A549 (cell line): ENCODE measurements around the gene LMX1B. TPM values are rescaled to one million over a fixed set of nuclear protein-coding genes. Genes with fewer than 3 reads are reported as not detected.

Source experiments
- ATAC-seq, 2 experiments: fragments of 200-7000 bp in 1 of 2; fragments of >200 bp in 1 of 2; cut with Nextera tagmentation in 1 of 2; cut with Tn5 transposase in 1 of 2; 3 replicates each; pipeline versions ENCODE4 v1.8.0 to v1.9.1; 2018 to 2020; ENCODE audit warnings: mild to moderate bottlenecking in 1 of 2, moderate library complexity in 1 of 2
- CTCF ChIA-PET: fragments of 300-600 bp; sonication (Branson Sonifier 250); formaldehyde crosslinking; extraction: SDS; loops from one replicate; lab custom pipeline; 2021; ENCODE audit warnings: antibody characterized with exemption, inconsistent platforms; lab: Yijun Ruan, JAX
- POLR2A ChIA-PET: fragments of 350-600 bp; formaldehyde crosslinking; extraction: SDS; loops from one replicate; lab custom pipeline; 2021; ENCODE audit warnings: antibody characterized with exemption, inconsistent platforms; lab: Yijun Ruan, JAX
- DNase-seq, 2 experiments: peaks; one replicate each; pipeline versions ENCODE4 v3.0.0 to v3.0.0-alpha.2; 2011 to 2016; ENCODE audit warnings: low read depth in 1 of 2, low spot score in 1 of 2
- FAIRE-seq: peaks from 2 replicates; lab custom pipeline; 2011; peaks lifted over from hg19 to GRCh38; lab: Jason Lieb, UNC
- H3K27ac ChIP-seq, 2 experiments: fragments of >200 bp; sonication (Bioruptor Twin); formaldehyde crosslinking; 3 replicates each; pipeline ENCODE4 v1.5.1; 2016 to 2017
- H3K4me1 ChIP-seq: fragments of >200 bp; sonication (Bioruptor Twin); formaldehyde crosslinking; 3 replicates; pipeline ENCODE4 v1.6.1; 2016
- H3K4me2 ChIP-seq: fragments of >200 bp; sonication (Bioruptor Twin); formaldehyde crosslinking; 3 replicates; pipeline ENCODE4 v1.6.1; 2016
- H3K4me3 ChIP-seq: fragments of >200 bp; sonication (Bioruptor Twin); formaldehyde crosslinking; 3 replicates; pipeline ENCODE4 v1.5.1; 2016
- H3K9me3 ChIP-seq: fragments of >200 bp; sonication (Bioruptor Twin); formaldehyde crosslinking; 3 replicates; pipeline ENCODE4 v1.6.1; 2016
- BHLHE40 ChIP-seq: IDR thresholded peaks from 2 replicates; pipeline ENCODE4 v1.6.1; 2012; ENCODE audit warnings: low read depth, low read length, inconsistent platforms
- CTCF ChIP-seq: fragments of >200 bp; sonication (Bioruptor Twin); formaldehyde crosslinking; IDR thresholded peaks from 3 replicates; pipeline ENCODE4 v1.5.1; 2016
- EHMT2 ChIP-seq: fragments of 200-600 bp; sonication (generic); IDR thresholded peaks from 2 replicates; pipeline ENCODE4 v1.6.1; 2016; ENCODE audit warnings: antibody characterized with exemption, low read depth, mild to moderate bottlenecking, moderate library complexity
- FOXS1 ChIP-seq: fragments of 250-450 bp; sonication (Bioruptor Pico); IDR thresholded peaks from 2 replicates; pipeline ENCODE4 v1.5.0; 2020; ENCODE audit warnings: mild to moderate bottlenecking, moderate library complexity
- GATA3 ChIP-seq: IDR thresholded peaks from 2 replicates; pipeline ENCODE4 v1.6.1; 2012; ENCODE audit warnings: borderline replicate concordance
- HEYL ChIP-seq: fragments of 250-450 bp; sonication (Bioruptor Pico); IDR thresholded peaks from 2 replicates; pipeline ENCODE4 v1.8.0; 2021; ENCODE audit warnings: mild to moderate bottlenecking, moderate library complexity
- HMGXB4 ChIP-seq: fragments of 250-450 bp; sonication (Bioruptor Pico); IDR thresholded peaks from 2 replicates; pipeline ENCODE4 v1.5.0; 2021; ENCODE audit warnings: mild to moderate bottlenecking, moderate library complexity, borderline replicate concordance
- HOXB5 ChIP-seq: fragments of 250-450 bp; sonication (Bioruptor Pico); IDR thresholded peaks from 2 replicates; pipeline ENCODE4 v1.5.0; 2020; ENCODE audit warnings: mild to moderate bottlenecking, moderate library complexity
- JUN ChIP-seq, 2 experiments: fragments of >200 bp; sonication (Bioruptor Twin); formaldehyde crosslinking; IDR thresholded peaks; 2 replicates in 1 of 2; 3 replicates in 1 of 2; pipeline ENCODE4 v1.6.1; 2016 to 2017
- KDM5A ChIP-seq: fragments of 200-600 bp; sonication (generic); IDR thresholded peaks from 2 replicates; pipeline ENCODE4 v1.6.1; 2016; ENCODE audit warnings: antibody characterized with exemption, mild to moderate bottlenecking
- MAFK ChIP-seq: fragments of 450-650 bp; IDR thresholded peaks from 2 replicates; pipeline ENCODE4 v1.6.1; 2014; ENCODE audit not compliant: partially characterized antibody
- MAX ChIP-seq: IDR thresholded peaks from 2 replicates; pipeline ENCODE4 v1.6.1; 2012
- MAZ ChIP-seq: fragments of 150-350 bp; IDR thresholded peaks from 2 replicates; pipeline ENCODE4 v1.6.1; 2014; ENCODE audit warnings: antibody characterized with exemption, low read depth, low read length, borderline replicate concordance
- MYC ChIP-seq: IDR thresholded peaks from 2 replicates; pipeline ENCODE4 v1.6.1; 2012; ENCODE audit warnings: mild to moderate bottlenecking, inconsistent platforms, low read length, improper control_type of control experiment, borderline replicate concordance
- POLR2AphosphoS2 ChIP-seq: conservative IDR thresholded peaks from 2 replicates; pipeline ENCODE4 v1.6.1; 2012; ENCODE audit warnings: low read length, improper control_type of control experiment, inconsistent platforms
- TFCP2L1 ChIP-seq: fragments of 250-450 bp; sonication (Bioruptor Pico); IDR thresholded peaks from 2 replicates; pipeline ENCODE4 v1.5.0; 2021; ENCODE audit warnings: mild to moderate bottlenecking
- WGBS: methylation state at CpG from one replicate; pipeline ENCODE4 v1.1.6; 2017; ENCODE audit errors: missing lambda C conversion rate; 5-methylcytosine and 5-hydroxymethylcytosine counted together
- polyA plus RNA-seq, 4 experiments: library from polyadenylated mRNA; depleted of rRNA in 3 of 4; stranded (reverse); fragments of >200 nt; fragmentation: RNase III in 1 of 4; extraction: RNeasy Plus Mini Kit Qiagen cat#74134 plus additional on column Dnase treatment in 1 of 4; gene quantifications; 2 replicates in 3 of 4; 3 replicates in 1 of 4; pipeline ENCODE4 v1.2.3, GENCODE V29; 2011 to 2017
- TF ChIP-seq, protein P1 (sequence below): fragments of 150-350 bp; IDR thresholded peaks from 2 replicates; pipeline ENCODE4 v1.6.1; 2014; ENCODE audit warnings: low read depth, mild to moderate bottlenecking, low read length
- TF ChIP-seq, protein P2 (sequence below): IDR thresholded peaks from 2 replicates; pipeline ENCODE4 v1.6.1; 2012
- TF ChIP-seq, protein P3 (sequence below): IDR thresholded peaks from 2 replicates; pipeline ENCODE4 v1.6.1; 2012; ENCODE audit warnings: low read depth, borderline replicate concordance

The LMX1B gene
- polyA plus RNA-seq, 2 of the 4 experiments (the other 2 are of a cell fraction) = 0.41 to 0.56 TPM

DNA sequence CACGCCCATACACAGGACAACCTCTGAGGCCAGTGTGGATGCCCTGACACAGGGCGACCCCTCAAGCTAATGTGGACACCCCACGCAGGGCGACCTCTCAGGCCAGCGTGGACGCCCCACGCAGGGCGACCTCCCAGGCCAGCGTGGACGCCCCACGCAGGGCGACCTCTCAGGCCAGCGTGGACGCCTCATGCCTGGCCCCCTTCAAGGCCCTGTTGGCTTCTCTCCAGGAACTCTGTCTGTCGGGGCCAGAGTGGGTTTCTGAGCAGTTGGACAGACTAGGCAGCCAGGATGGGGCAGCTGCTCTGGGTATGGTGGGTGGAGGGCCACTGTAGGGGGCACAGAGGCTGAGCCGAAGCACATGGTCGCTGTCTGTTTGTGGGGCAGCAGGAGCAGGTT is 47.4 kb downstream of the LMX1B start:
- CTCF ChIA-PET = interaction anchor here (1.1 to 3.0 kb wide), 3 partner anchors 11 to 29 kb away, joined by 3 to 12 read pairs (median 3); no protein-coding TSS in a partner anchor

More for the DNA sequence above, 47.4 kb downstream of the LMX1B start:
- H3K4me3 ChIP-seq = no peak overlapping the region
- no peaks in the 10 kb centered on the region for H3K4me1 ChIP-seq
- POLR2A ChIA-PET = no interaction called here
- FAIRE-seq (no peak), DNase-seq (no peak), ATAC-seq (peak in 1 of 2 experiments; percentile 10; a peak in 2 of 6 replicates)
- no peaks in the 10 kb centered on the region for H3K9me3 ChIP-seq
- TF ChIP-seq TFCP2L1 (CRISPR knock-in tag) (no peak), KDM5A (no peak), HEYL (no peak), JUN (IDR thresholded peaks at IDR 0.05) (no peak), BHLHE40 (no peak), MAX (no peak), POLR2AphosphoS2 (no peak), CTCF (no peak), MYC (no peak), MAZ (no peak), FOXS1 (CRISPR knock-in tag) (no peak), HMGXB4 (CRISPR knock-in tag) (no peak), EHMT2 (no peak), MAFK (no peak), GATA3 (no peak), HOXB5 (CRISPR knock-in tag) (no peak)
- TF ChIP-seq, protein P1, sequence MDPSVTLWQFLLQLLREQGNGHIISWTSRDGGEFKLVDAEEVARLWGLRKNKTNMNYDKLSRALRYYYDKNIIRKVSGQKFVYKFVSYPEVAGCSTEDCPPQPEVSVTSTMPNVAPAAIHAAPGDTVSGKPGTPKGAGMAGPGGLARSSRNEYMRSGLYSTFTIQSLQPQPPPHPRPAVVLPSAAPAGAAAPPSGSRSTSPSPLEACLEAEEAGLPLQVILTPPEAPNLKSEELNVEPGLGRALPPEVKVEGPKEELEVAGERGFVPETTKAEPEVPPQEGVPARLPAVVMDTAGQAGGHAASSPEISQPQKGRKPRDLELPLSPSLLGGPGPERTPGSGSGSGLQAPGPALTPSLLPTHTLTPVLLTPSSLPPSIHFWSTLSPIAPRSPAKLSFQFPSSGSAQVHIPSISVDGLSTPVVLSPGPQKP = no peak
- TF ChIP-seq, protein P2, sequence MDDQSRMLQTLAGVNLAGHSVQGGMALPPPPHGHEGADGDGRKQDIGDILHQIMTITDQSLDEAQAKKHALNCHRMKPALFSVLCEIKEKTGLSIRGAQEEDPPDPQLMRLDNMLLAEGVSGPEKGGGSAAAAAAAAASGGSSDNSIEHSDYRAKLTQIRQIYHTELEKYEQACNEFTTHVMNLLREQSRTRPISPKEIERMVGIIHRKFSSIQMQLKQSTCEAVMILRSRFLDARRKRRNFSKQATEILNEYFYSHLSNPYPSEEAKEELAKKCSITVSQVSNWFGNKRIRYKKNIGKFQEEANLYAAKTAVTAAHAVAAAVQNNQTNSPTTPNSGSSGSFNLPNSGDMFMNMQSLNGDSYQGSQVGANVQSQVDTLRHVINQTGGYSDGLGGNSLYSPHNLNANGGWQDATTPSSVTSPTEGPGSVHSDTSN = no peak
- TF ChIP-seq, protein P3, sequence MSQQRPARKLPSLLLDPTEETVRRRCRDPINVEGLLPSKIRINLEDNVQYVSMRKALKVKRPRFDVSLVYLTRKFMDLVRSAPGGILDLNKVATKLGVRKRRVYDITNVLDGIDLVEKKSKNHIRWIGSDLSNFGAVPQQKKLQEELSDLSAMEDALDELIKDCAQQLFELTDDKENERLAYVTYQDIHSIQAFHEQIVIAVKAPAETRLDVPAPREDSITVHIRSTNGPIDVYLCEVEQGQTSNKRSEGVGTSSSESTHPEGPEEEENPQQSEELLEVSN = no peak
- H3K27ac ChIP-seq = no peak overlapping the region
- 92% methylated on average over 13 of the region's 17 CpGs for WGBS
- H3K4me2 ChIP-seq = no peak overlapping the region
